ENCODE measurements around the gene CCDC181. TPM values are rescaled to one million over a fixed set of nuclear protein-coding genes. Genes with fewer than 3 reads are reported as not detected.

The CCDC181 gene
- total and polyA plus RNA-seq, 4 donors, result 0.02 to 0.08 TPM; not detected in 2

DNA sequence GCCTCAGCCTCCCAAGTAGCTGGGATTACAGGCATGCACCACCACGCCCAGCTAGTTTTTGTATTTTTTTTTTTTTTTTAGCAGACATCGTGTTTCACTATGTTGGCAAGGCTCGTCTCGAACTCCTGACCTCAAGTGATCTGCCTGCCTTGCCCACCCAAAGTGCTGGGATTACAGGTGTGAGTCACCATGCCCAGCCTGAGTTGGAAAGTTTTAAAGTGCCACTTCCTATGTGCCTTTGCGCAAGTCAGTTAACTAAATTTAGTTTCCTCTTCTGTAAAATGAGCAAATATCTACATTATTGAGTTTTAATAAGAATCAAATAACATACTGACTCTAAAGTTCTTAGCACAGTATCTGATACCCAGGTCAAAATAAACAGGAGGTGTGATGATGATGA is 46.1 kb upstream of the CCDC181 start (continued):
- no peak for TF ChIP-seq JUND (IDR thresholded peaks at IDR 0.05)
- no peak for TF ChIP-seq HNF4G (IDR thresholded peaks at IDR 0.05)

DNA sequence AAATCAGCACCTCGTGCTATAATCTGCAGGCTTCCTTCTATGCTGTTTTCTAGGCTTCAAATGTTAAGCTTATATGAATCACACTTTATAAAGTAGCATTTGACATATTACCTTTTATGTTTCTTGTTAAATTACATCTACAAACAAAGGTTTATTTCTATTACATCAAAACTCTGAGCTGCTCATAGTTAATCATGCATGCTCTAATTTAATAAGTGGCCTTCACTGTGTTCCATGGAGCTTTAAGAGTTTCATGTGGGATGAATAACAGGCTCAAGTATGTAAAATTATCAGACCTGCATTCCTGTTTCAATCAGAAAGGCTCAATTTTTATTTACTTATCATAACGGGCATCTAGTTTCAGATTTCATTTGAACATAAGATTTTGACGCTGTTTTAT is 45.5 kb upstream of the CCDC181 start:
- Histone ChIP-seq H3K4me3 (ENCODE audit: low read depth in 1 of 3, low read length in 3 of 3) (no peak overlapping the region), H3K9me3 (ENCODE audit: control insufficient read depth in 4 of 4, low read length in 3 of 4) (no peaks in the 10 kb centered on the region), H3K36me3 (ENCODE audit: control insufficient read depth in 4 of 4, insufficient read depth in 3 of 4, low read depth in 1 of 4, low read length in 3 of 4) (peaks cover 3 to 20% (median 16%) of the 10 kb centered on the region in 4 donors), H3K9ac (ENCODE audit: low read depth in 1 of 2, low read length in 2 of 2) (no peak overlapping the region), H3K27me3 (ENCODE audit: control insufficient read depth in 4 of 4, insufficient read depth in 4 of 4, low read length in 3 of 4) (no peaks in the 10 kb centered on the region), H3K27ac (ENCODE audit: low read depth in 1 of 2, low read length in 2 of 2) (no peak overlapping the region), H3K4me1 (ENCODE audit: control insufficient read depth in 4 of 4, insufficient read depth in 4 of 4, low read length in 3 of 4) (no peaks in the 10 kb centered on the region)
- TF ChIP-seq YY1 (IDR thresholded peaks at IDR 0.05), result no peak
- TF ChIP-seq, protein P1, sequence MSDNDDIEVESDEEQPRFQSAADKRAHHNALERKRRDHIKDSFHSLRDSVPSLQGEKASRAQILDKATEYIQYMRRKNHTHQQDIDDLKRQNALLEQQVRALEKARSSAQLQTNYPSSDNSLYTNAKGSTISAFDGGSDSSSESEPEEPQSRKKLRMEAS (IDR thresholded peaks at IDR 0.05), result no peak
- TF ChIP-seq, protein P2, sequence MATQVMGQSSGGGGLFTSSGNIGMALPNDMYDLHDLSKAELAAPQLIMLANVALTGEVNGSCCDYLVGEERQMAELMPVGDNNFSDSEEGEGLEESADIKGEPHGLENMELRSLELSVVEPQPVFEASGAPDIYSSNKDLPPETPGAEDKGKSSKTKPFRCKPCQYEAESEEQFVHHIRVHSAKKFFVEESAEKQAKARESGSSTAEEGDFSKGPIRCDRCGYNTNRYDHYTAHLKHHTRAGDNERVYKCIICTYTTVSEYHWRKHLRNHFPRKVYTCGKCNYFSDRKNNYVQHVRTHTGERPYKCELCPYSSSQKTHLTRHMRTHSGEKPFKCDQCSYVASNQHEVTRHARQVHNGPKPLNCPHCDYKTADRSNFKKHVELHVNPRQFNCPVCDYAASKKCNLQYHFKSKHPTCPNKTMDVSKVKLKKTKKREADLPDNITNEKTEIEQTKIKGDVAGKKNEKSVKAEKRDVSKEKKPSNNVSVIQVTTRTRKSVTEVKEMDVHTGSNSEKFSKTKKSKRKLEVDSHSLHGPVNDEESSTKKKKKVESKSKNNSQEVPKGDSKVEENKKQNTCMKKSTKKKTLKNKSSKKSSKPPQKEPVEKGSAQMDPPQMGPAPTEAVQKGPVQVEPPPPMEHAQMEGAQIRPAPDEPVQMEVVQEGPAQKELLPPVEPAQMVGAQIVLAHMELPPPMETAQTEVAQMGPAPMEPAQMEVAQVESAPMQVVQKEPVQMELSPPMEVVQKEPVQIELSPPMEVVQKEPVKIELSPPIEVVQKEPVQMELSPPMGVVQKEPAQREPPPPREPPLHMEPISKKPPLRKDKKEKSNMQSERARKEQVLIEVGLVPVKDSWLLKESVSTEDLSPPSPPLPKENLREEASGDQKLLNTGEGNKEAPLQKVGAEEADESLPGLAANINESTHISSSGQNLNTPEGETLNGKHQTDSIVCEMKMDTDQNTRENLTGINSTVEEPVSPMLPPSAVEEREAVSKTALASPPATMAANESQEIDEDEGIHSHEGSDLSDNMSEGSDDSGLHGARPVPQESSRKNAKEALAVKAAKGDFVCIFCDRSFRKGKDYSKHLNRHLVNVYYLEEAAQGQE (IDR thresholded peaks at IDR 0.05), result no peak
- TF ChIP-seq JUND (IDR thresholded peaks at IDR 0.05), result no peak
- no peak for DNase-seq (ENCODE audit: low spot score)
- 96% methylated on average over 3 of the region's 3 CpGs for WGBS

DNA sequence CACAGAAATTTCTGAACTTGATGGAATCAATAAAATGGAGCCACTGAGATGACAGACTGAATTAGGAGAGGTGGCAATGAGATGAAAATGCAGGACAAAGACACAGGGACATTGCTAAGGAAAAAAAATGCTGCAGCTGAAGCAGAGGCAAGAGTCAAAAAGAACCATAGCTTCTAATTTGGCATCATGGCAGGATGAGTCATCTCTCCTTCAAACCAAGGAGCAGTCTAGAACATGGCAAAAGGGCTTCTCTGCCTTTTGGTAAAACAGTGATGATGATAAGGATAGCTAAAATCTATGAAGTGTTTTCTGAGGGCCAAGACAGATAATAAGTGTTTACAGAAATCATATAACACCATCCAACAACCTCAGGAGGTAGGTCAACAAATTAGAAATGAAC is 41.7 kb upstream of the CCDC181 start:
- H3K9ac ChIP-seq (ENCODE audit: low read depth in 1 of 2, low read length in 2 of 2), result no peak overlapping the region
- no peak for DNase-seq (ENCODE audit: low spot score)
- H3K36me3 ChIP-seq (ENCODE audit: control insufficient read depth in 4 of 4, insufficient read depth in 3 of 4, low read depth in 1 of 4, low read length in 3 of 4), result peaks cover 3 to 16% (median 13%) of the 10 kb centered on the region in 4 donors
- no peaks in the 10 kb centered on the region for H3K4me1 ChIP-seq (ENCODE audit: control insufficient read depth in 4 of 4, insufficient read depth in 4 of 4, low read length in 3 of 4)
- TF ChIP-seq, protein P3, sequence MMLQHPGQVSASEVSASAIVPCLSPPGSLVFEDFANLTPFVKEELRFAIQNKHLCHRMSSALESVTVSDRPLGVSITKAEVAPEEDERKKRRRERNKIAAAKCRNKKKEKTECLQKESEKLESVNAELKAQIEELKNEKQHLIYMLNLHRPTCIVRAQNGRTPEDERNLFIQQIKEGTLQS (IDR thresholded peaks at IDR 0.05), result no peak
- no peak for TF ChIP-seq NR2F2 (IDR thresholded peaks at IDR 0.05)
- no peak for TF ChIP-seq EGR1 (IDR thresholded peaks at IDR 0.05; ENCODE audit: low read depth in 2 of 2)
- TF ChIP-seq HNF4G (IDR thresholded peaks at IDR 0.05), result no peak
- no peak for TF ChIP-seq HNF4A (conservative IDR thresholded peaks at IDR 0.05)
- no peaks in the 10 kb centered on the region for H3K27me3 ChIP-seq (ENCODE audit: control insufficient read depth in 4 of 4, insufficient read depth in 4 of 4, low read length in 3 of 4)
- no peaks in the 10 kb centered on the region for H3K9me3 ChIP-seq (ENCODE audit: control insufficient read depth in 4 of 4, low read length in 3 of 4)
- no peak overlapping the region for H3K27ac ChIP-seq (ENCODE audit: low read depth in 1 of 2, low read length in 2 of 2)
- H3K4me3 ChIP-seq (ENCODE audit: low read depth in 1 of 3, low read length in 3 of 3), result no peak overlapping the region

DNA sequence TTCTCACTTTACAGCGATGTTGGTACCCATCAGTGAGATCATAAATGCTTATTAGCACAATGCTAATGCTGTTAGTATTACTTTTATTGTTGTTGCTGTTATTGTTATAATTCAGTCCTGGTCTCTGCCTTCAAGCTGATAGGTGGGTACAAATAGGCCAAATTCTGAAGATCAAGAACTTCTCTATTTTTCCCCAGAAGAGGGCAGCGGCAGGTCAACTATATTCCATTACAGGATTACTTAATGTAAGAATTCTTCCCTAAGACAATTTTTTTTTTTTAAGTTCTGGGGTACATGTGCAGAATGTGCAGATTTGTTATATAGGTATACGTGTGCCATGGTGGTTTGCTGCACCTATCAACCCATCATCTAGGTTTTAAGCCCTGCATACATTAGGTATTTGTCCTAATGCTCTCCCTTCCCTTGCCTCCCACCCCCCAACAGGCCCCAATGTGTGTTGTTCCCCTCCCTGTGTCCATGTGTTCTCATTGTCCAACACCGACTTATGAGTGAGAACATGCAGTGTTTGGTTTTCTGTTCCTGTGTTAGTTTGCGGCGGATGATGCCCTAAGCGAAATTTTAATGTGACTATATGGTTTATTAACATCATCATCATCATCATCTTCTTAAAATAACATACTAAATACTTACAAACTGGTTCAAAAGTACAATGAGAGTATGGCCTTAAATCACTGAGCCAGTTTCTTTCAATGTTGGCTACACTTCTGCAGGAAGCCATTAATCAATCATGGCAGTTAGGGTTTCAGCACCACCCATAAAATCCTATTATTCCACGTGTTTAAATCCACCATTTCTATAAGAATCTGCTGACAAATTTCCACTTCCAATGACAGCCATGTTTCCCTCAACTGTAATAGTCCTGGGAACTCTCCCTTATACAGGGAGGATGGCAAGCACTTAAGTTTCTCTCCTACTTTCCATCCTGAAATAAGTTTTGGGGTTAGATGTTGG is 39.3 kb upstream of the CCDC181 start:
- Histone ChIP-seq H3K9ac (ENCODE audit: low read depth in 1 of 2, low read length in 2 of 2) (no peak overlapping the region), H3K4me3 (ENCODE audit: low read depth in 1 of 3, low read length in 3 of 3) (no peak overlapping the region), H3K27me3 (ENCODE audit: control insufficient read depth in 4 of 4, insufficient read depth in 4 of 4, low read length in 3 of 4) (no peaks in the 10 kb centered on the region), H3K4me1 (ENCODE audit: control insufficient read depth in 4 of 4, insufficient read depth in 4 of 4, low read length in 3 of 4) (no peaks in the 10 kb centered on the region), H3K36me3 (ENCODE audit: control insufficient read depth in 4 of 4, insufficient read depth in 3 of 4, low read depth in 1 of 4, low read length in 3 of 4) (peaks cover 3 to 16% (median 14%) of the 10 kb centered on the region in 4 donors), H3K9me3 (ENCODE audit: control insufficient read depth in 4 of 4, low read length in 3 of 4) (no peaks in the 10 kb centered on the region), H3K27ac (ENCODE audit: low read depth in 1 of 2, low read length in 2 of 2) (no peak overlapping the region)
- no peak for DNase-seq (ENCODE audit: low spot score)
- 78% methylated on average over 8 of the region's 8 CpGs for WGBS
- TF ChIP-seq, protein P2 (IDR thresholded peaks at IDR 0.05), result no peak
- TF ChIP-seq RAD21 (IDR thresholded peaks at IDR 0.05) (peak; percentile 71 to 75), HNF4G (IDR thresholded peaks at IDR 0.05) (no peak)
- TF ChIP-seq, protein P4, sequence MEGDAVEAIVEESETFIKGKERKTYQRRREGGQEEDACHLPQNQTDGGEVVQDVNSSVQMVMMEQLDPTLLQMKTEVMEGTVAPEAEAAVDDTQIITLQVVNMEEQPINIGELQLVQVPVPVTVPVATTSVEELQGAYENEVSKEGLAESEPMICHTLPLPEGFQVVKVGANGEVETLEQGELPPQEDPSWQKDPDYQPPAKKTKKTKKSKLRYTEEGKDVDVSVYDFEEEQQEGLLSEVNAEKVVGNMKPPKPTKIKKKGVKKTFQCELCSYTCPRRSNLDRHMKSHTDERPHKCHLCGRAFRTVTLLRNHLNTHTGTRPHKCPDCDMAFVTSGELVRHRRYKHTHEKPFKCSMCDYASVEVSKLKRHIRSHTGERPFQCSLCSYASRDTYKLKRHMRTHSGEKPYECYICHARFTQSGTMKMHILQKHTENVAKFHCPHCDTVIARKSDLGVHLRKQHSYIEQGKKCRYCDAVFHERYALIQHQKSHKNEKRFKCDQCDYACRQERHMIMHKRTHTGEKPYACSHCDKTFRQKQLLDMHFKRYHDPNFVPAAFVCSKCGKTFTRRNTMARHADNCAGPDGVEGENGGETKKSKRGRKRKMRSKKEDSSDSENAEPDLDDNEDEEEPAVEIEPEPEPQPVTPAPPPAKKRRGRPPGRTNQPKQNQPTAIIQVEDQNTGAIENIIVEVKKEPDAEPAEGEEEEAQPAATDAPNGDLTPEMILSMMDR (IDR thresholded peaks at IDR 0.05; ENCODE audit: low read depth, low read length, missing input control), result peak; percentile 35
- TF ChIP-seq, protein P5, sequence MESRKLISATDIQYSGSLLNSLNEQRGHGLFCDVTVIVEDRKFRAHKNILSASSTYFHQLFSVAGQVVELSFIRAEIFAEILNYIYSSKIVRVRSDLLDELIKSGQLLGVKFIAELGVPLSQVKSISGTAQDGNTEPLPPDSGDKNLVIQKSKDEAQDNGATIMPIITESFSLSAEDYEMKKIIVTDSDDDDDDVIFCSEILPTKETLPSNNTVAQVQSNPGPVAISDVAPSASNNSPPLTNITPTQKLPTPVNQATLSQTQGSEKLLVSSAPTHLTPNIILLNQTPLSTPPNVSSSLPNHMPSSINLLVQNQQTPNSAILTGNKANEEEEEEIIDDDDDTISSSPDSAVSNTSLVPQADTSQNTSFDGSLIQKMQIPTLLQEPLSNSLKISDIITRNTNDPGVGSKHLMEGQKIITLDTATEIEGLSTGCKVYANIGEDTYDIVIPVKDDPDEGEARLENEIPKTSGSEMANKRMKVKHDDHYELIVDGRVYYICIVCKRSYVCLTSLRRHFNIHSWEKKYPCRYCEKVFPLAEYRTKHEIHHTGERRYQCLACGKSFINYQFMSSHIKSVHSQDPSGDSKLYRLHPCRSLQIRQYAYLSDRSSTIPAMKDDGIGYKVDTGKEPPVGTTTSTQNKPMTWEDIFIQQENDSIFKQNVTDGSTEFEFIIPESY (IDR thresholded peaks at IDR 0.05), result no peak

All from liver (tissue), 9 donors.